Adipose tissue (tissue), 3 donors: Measurements from ENCODE around the gene DLGAP4. TPM values are rescaled to one million over a fixed set of nuclear protein-coding genes. Genes with fewer than 3 reads are reported as not detected.

ENCODE experiments used
- H3K27ac ChIP-seq: one replicate; pipeline ENCODE4 v1.5.1; 2013; ENCODE audit warnings: low read depth, low read length
- WGBS, 3 donors: extraction: QIAGEN DNeasy Blood & Tissue Kit; methylation state at CpG; one replicate each; pipeline ENCODE4 v1.1.7; 2013; 5-methylcytosine and 5-hydroxymethylcytosine counted together
- polyA plus RNA-seq, 3 donors: library from polyadenylated mRNA; stranded (reverse); fragments of 200-250 nt; gene quantifications; one replicate each; pipeline ENCODE4 v1.2.3, GENCODE V29; 2013
- donor health status: healthy with polysubstance abuse.
- donor health status: Bipolar disorder and iron deficiency.
- donor health status: healthy.

Gene DLGAP4
- polyA plus RNA-seq, 3 donors, result 20.1 to 41.2 (median 31.9) TPM

- 74 to 86% (median 81%) methylated on average over 3 of the region's 3 CpGs for WGBS, 3 donors
- H3K27ac ChIP-seq, result no peak overlapping the region
Observed at GRCh38 chr20:36415475-36416002, 109.4 kb downstream of the DLGAP4 start.

GRCh38 chr20:36418711-36419110 lies 112.6 kb downstream of the DLGAP4 start:
- no peak overlapping the region for H3K27ac ChIP-seq
- WGBS, 3 donors, result 60 to 84% (median 74%) methylated on average over 7 of the region's 7 CpGs

GRCh38 chr20:36421641-36422040 lies 115.5 kb downstream of the DLGAP4 start:
- no peak overlapping the region for H3K27ac ChIP-seq
- 59 to 68% (median 63%) methylated on average over 13 of the region's 13 CpGs for WGBS, 3 donors

- 36 to 61% (median 50%) methylated on average over 3 of the region's 3 CpGs for WGBS, 3 donors
- no peak overlapping the region for H3K27ac ChIP-seq
Observed at GRCh38 chr20:36424314-36424713, 118.2 kb downstream of the DLGAP4 start.

GRCh38 chr20:36425166-36425565 lies 119.0 kb downstream of the DLGAP4 start:
- WGBS, 3 donors, result 52 to 67% (median 58%) methylated on average over 4 of the region's 4 CpGs
- no peak overlapping the region for H3K27ac ChIP-seq

- no peak overlapping the region for H3K27ac ChIP-seq
- 87 to 94% (median 91%) methylated on average over 15 to 24 of the region's 24 CpGs for WGBS, 3 donors
Observed at GRCh38 chr20:36431604-36432003, 125.5 kb downstream of the DLGAP4 start.

- 94 to 97% (median 96%) methylated on average over 23 of the region's 23 CpGs for WGBS, 3 donors
- H3K27ac ChIP-seq, result no peak overlapping the region
Observed at GRCh38 chr20:36432096-36432495, 126.0 kb downstream of the DLGAP4 start.

- WGBS, 3 donors, result 51 to 86% (median 56%) methylated on average over 2 of the region's 2 CpGs
- H3K27ac ChIP-seq, result no peak overlapping the region
Observed at GRCh38 chr20:36434383-36434782, 128.2 kb downstream of the DLGAP4 start.

GRCh38 chr20:36435124-36435523 lies 129.0 kb downstream of the DLGAP4 start:
- no peak overlapping the region for H3K27ac ChIP-seq
- 91 to 95% (median 94%) methylated on average over 7 of the region's 7 CpGs for WGBS, 3 donors

- no peak overlapping the region for H3K27ac ChIP-seq
- 26 to 31% (median 29%) methylated on average over 46 to 56 of the region's 56 CpGs for WGBS, 3 donors
Observed at GRCh38 chr20:36435592-36436541, 129.7 kb downstream of the DLGAP4 start.

- no peak overlapping the region for H3K27ac ChIP-seq
- WGBS, 3 donors, result 28 to 29% (median 29%) methylated on average over 9 of the region's 9 CpGs
Observed at GRCh38 chr20:36439040-36439730, 133.0 kb downstream of the DLGAP4 start.

- no peak overlapping the region for H3K27ac ChIP-seq
- 43 to 46% (median 45%) methylated on average over 7 of the region's 7 CpGs for WGBS, 3 donors
Observed at GRCh38 chr20:36439731-36440072, 133.6 kb downstream of the DLGAP4 start.

GRCh38 chr20:36440370-36441026 lies 134.4 kb downstream of the DLGAP4 start:
- 74 to 84% (median 74%) methylated on average over 11 of the region's 11 CpGs for WGBS, 3 donors
- H3K27ac ChIP-seq, result no peak overlapping the region

GRCh38 chr20:36441027-36441414 lies 134.9 kb downstream of the DLGAP4 start:
- WGBS, 3 donors, result 37 to 64% (median 43%) methylated on average over 5 of the region's 5 CpGs
- no peak overlapping the region for H3K27ac ChIP-seq

- no peak overlapping the region for H3K27ac ChIP-seq
- 78 to 83% (median 81%) methylated on average over 7 of the region's 7 CpGs for WGBS, 3 donors
Observed at GRCh38 chr20:36441416-36441815, 135.3 kb downstream of the DLGAP4 start.

GRCh38 chr20:36445847-36446246 lies 139.7 kb downstream of the DLGAP4 start:
- H3K27ac ChIP-seq, result no peak overlapping the region
- WGBS, 3 donors, result 93 to 97% (median 93%) methylated on average over 1 of the region's 1 CpG

GRCh38 chr20:36446557-36446956 lies 140.4 kb downstream of the DLGAP4 start:
- no peak overlapping the region for H3K27ac ChIP-seq
- 88 to 94% (median 92%) methylated on average over 16 to 17 of the region's 17 CpGs for WGBS, 3 donors

- H3K27ac ChIP-seq, result no peak overlapping the region
Observed at GRCh38 chr20:36447101-36447500, 141.0 kb downstream of the DLGAP4 start.

GRCh38 chr20:36449663-36450062 lies 143.5 kb downstream of the DLGAP4 start:
- no peak overlapping the region for H3K27ac ChIP-seq
